ENCODE data around the gene STARD3NL. TPM values are rescaled to one million over a fixed set of nuclear protein-coding genes. Genes with fewer than 3 reads are reported as not detected.

The STARD3NL gene
- total and polyA plus RNA-seq, 10 of the 15 experiments (the other 5 are each of a cell fraction or from before 2014, with no cell fraction given), result 66.1 to 133 (median 85.7) TPM

DNA sequence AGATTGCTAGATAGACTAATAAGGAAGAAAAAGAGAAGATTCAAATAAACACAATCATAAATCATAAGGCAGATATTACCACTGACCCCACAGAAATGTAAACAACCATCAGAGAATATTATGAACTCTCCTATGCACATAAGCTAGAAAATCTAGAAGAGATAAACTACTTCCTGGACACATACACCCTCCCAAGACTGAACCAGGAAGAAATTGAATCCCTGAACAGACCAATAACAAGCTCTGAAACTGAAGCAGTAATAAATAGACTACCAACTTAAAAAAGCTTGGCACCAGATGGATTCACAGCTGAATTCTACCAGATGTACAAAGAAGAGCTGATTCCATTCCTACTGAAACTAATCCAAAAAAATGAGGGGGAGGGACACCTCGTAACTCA, 24.5 kb upstream of the STARD3NL start (continued):
- TF ChIP-seq, protein P1, sequence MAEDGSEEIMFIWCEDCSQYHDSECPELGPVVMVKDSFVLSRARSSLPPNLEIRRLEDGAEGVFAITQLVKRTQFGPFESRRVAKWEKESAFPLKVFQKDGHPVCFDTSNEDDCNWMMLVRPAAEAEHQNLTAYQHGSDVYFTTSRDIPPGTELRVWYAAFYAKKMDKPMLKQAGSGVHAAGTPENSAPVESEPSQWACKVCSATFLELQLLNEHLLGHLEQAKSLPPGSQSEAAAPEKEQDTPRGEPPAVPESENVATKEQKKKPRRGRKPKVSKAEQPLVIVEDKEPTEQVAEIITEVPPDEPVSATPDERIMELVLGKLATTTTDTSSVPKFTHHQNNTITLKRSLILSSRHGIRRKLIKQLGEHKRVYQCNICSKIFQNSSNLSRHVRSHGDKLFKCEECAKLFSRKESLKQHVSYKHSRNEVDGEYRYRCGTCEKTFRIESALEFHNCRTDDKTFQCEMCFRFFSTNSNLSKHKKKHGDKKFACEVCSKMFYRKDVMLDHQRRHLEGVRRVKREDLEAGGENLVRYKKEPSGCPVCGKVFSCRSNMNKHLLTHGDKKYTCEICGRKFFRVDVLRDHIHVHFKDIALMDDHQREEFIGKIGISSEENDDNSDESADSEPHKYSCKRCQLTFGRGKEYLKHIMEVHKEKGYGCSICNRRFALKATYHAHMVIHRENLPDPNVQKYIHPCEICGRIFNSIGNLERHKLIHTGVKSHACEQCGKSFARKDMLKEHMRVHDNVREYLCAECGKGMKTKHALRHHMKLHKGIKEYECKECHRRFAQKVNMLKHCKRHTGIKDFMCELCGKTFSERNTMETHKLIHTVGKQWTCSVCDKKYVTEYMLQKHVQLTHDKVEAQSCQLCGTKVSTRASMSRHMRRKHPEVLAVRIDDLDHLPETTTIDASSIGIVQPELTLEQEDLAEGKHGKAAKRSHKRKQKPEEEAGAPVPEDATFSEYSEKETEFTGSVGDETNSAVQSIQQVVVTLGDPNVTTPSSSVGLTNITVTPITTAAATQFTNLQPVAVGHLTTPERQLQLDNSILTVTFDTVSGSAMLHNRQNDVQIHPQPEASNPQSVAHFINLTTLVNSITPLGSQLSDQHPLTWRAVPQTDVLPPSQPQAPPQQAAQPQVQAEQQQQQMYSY (CRISPR knock-in tag; IDR thresholded peaks at IDR 0.05), result no peak

DNA sequence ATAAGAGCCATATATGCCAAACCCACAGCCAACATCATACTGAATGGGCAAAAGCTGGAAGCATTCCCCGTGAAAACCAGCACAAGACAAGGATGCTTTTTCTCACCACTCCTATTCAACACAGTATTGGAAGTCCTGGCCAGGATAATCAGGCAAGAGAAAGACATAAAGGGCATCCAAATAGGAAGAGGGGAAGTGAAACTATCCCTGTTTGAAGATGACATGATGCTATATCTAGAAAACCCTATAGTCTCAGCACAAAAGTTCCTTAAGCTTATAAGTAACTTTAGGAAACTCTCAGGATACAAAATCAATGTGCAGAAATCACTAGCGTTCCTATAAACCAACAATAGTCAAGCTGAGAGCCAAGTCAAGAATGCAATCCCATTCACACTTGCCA, 23.8 kb upstream of the STARD3NL start:
- H3K27ac ChIP-seq (ENCODE audit: control insufficient read depth, insufficient read depth), result no peak overlapping the region
- H2AFZ ChIP-seq (ENCODE audit: control insufficient read depth, low read depth, low read length), result no peak overlapping the region
- H3K79me2 ChIP-seq (ENCODE audit: control insufficient read depth, insufficient read depth, low read length), result no peaks in the 10 kb centered on the region
- no peak overlapping the region for H3K9ac ChIP-seq (ENCODE audit: control insufficient read depth, insufficient read depth, low read length)
- in situ Hi-C loops (cut with MboI) (no loop called here), intact Hi-C loops (cut with micrococcal nuclease; ENCODE audit: unreplicated experiment) (no loop called here)
- no peaks in the 10 kb centered on the region for H3K27me3 ChIP-seq (replicated peaks in 1 of 2; ENCODE audit: control insufficient read depth in 2 of 2, insufficient read depth in 2 of 2, low read length in 1 of 2)
- no peaks in the 10 kb centered on the region; the same call in 2 of the 3 replicates for H3K9me3 ChIP-seq (replicated peaks; ENCODE audit: control insufficient read depth, insufficient read depth, low read length)
- no TSS peak for BruUV-seq (replicated peaks)
- DNase-seq (ENCODE audit: low read depth, low spot score) (no peak), ATAC-seq (no peak), FAIRE-seq (no peak)
- WGBS (ENCODE audit: insufficient coverage, insufficient replicate concordance, low lambda C conversion rate, missing lambda C conversion rate), result 71% methylated on average over 2 of the region's 2 CpGs
- ChIA-PET POLR2A (no interaction called here), RAD21 (ENCODE audit: unreplicated experiment) (interaction anchor here (0.9 kb wide), 1 partner anchor 51 kb away, joined by 3 read pairs; no protein-coding TSS in a partner anchor), CTCF (interaction anchor here (1.7 kb wide), 1 partner anchor 11 kb away, joined by 5 read pairs; no protein-coding TSS in a partner anchor), SMC1A (ENCODE audit: uncharacterized antibody, unreplicated experiment) (interaction anchor here (1.1 to 1.2 kb wide), 2 partner anchors 26 to 46 kb away, joined by 3 to 4 read pairs; no protein-coding TSS in a partner anchor)
- no peaks in the 10 kb centered on the region for H4K20me1 ChIP-seq (ENCODE audit: control insufficient read depth, insufficient read depth)
- no peak overlapping the region for H3K4me3 ChIP-seq
- no peak overlapping the region for H3K4me2 ChIP-seq (ENCODE audit: control insufficient read depth, insufficient read depth)
- no peak for TF ChIP-seq MXI1 (IDR thresholded peaks at IDR 0.05; ENCODE audit: low read depth, low read length)
- no peak for TF ChIP-seq EGR1 (IDR thresholded peaks at IDR 0.05; ENCODE audit: borderline replicate concordance in 1 of 2, low read depth in 2 of 2, low read length in 2 of 2)
- TF ChIP-seq SPI1 (IDR thresholded peaks at IDR 0.05; ENCODE audit: borderline replicate concordance, insufficient read depth, low read depth, low read length), result peak; percentile 55; the same call in 1 of the 2 replicates
- H3K4me1 ChIP-seq (ENCODE audit: control insufficient read depth, insufficient read depth, low read length), result no peaks in the 10 kb centered on the region
- no peaks in the 10 kb centered on the region for H3K36me3 ChIP-seq (ENCODE audit: control insufficient read depth in 2 of 2, insufficient read depth in 2 of 2, low read length in 1 of 2)
